DND-41 (cell line): ENCODE measurements around the gene DNAH7.
"Not testable (repeated sequence)": the region's sequence is repeated elsewhere in the genome, so short reads cannot be mapped to it uniquely, and the experiment has no call there.

Experiments
- ATAC-seq: fragments of 200-7000 bp; cut with Tn5 transposase; 3 replicates; pipeline ENCODE4 v1.9.1; 2021; ENCODE audit warnings: low read depth; ENCODE audit not compliant: insufficient read depth
- DNase-seq: peaks from one replicate; pipeline ENCODE4 v3.0.0-alpha.2; 2020
- H2AFZ ChIP-seq: 2 replicates; pipeline ENCODE4 v1.6.0; 2012; ENCODE audit warnings: low read depth, low read length
- H3K27ac ChIP-seq: 2 replicates; pipeline ENCODE4 v1.5.1; 2012; ENCODE audit warnings: low read length, inconsistent platforms
- H3K27me3 ChIP-seq: fragments of 200-600 bp; sonication (generic); 2 replicates; pipeline ENCODE4 v1.6.0; 2012; ENCODE audit warnings: low read length, mild to moderate bottlenecking, inconsistent platforms; ENCODE audit not compliant: insufficient read depth, poor library complexity
- H3K36me3 ChIP-seq: 2 replicates; pipeline ENCODE4 v1.5.1; 2012; ENCODE audit warnings: low read length, inconsistent platforms; ENCODE audit not compliant: insufficient read depth
- H3K4me1 ChIP-seq: 2 replicates; pipeline ENCODE4 v1.5.1; 2012; ENCODE audit warnings: mild to moderate bottlenecking, low read length; ENCODE audit not compliant: insufficient read depth
- H3K4me2 ChIP-seq: 2 replicates; pipeline ENCODE4 v1.6.0; 2012; ENCODE audit warnings: mild to moderate bottlenecking, moderate library complexity, low read length, inconsistent platforms; ENCODE audit not compliant: insufficient read depth
- H3K4me3 ChIP-seq, 2 experiments: fragments of 200-600 bp in 1 of 2; shearing (Covaris generic) in 1 of 2; 2 replicates each; pipeline ENCODE4 v1.5.1; 2012 to 2016; ENCODE audit warnings: inconsistent platforms in 2 of 2, low read length in 2 of 2, mild to moderate bottlenecking in 2 of 2, low read depth in 1 of 2, moderate library complexity in 1 of 2
- H3K79me2 ChIP-seq: 2 replicates; pipeline ENCODE4 v1.6.0; 2012; ENCODE audit warnings: low read length, inconsistent platforms; ENCODE audit not compliant: insufficient read depth
- H3K9ac ChIP-seq: 2 replicates; pipeline ENCODE4 v1.6.0; 2012; ENCODE audit warnings: low read depth, mild to moderate bottlenecking, inconsistent platforms, low read length, moderate library complexity
- H3K9me3 ChIP-seq: 2 replicates; pipeline ENCODE4 v1.5.1; 2012; ENCODE audit warnings: low read length, moderate library complexity, mild to moderate bottlenecking, inconsistent platforms; ENCODE audit not compliant: insufficient read depth, severe bottlenecking
- H4K20me1 ChIP-seq: 2 replicates; pipeline ENCODE4 v1.6.0; 2012; ENCODE audit warnings: low read length; ENCODE audit not compliant: insufficient read depth
- EZH2 ChIP-seq: IDR thresholded peaks from 3 replicates; pipeline ENCODE4 v1.6.1; 2012; ENCODE audit warnings: borderline replicate concordance, low read depth, mild to moderate bottlenecking, moderate library complexity, low read length, inconsistent platforms; ENCODE audit not compliant: severe bottlenecking
- TF ChIP-seq, protein P1 (sequence below): IDR thresholded peaks from 2 replicates; pipeline ENCODE4 v1.5.1; 2012; ENCODE audit warnings: borderline replicate concordance, low read length, moderate library complexity, mild to moderate bottlenecking; ENCODE audit not compliant: poor library complexity, severe bottlenecking; ENCODE audit errors: extremely low read depth

Gene DNAH7

DNA sequence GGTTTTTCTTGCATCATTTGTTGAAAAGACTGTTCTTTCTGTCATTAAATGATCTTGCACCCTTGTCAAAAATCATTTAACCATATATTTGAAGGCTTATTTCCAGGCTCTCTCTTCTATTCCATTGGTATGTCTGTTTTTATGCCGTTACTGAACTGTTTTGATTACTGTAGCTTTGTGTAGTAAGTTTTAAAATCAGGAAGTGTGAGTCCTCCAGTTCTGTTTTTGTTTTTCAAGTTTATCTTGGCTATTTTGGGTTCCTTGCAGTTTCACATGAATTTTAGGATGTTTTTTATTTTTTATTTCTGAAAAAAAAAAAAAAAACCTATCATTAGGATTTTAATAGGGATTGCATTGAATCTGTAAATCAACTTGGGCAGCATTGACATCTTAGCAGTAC is 372.6 kb downstream of the DNAH7 start:
- H3K27me3 ChIP-seq = no peaks in the 10 kb centered on the region
- no peak overlapping the region for H3K4me2 ChIP-seq
- H3K36me3 ChIP-seq = peaks cover 26% of the 10 kb centered on the region
- H3K9ac ChIP-seq = no peak overlapping the region
- peaks cover 16% of the 10 kb centered on the region for H3K9me3 ChIP-seq
- DNase-seq = no peak
- TF ChIP-seq, protein P1, sequence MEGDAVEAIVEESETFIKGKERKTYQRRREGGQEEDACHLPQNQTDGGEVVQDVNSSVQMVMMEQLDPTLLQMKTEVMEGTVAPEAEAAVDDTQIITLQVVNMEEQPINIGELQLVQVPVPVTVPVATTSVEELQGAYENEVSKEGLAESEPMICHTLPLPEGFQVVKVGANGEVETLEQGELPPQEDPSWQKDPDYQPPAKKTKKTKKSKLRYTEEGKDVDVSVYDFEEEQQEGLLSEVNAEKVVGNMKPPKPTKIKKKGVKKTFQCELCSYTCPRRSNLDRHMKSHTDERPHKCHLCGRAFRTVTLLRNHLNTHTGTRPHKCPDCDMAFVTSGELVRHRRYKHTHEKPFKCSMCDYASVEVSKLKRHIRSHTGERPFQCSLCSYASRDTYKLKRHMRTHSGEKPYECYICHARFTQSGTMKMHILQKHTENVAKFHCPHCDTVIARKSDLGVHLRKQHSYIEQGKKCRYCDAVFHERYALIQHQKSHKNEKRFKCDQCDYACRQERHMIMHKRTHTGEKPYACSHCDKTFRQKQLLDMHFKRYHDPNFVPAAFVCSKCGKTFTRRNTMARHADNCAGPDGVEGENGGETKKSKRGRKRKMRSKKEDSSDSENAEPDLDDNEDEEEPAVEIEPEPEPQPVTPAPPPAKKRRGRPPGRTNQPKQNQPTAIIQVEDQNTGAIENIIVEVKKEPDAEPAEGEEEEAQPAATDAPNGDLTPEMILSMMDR = no peak
- TF ChIP-seq EZH2 = no peak
- H2AFZ ChIP-seq = no peak overlapping the region
- no peaks in the 10 kb centered on the region for H4K20me1 ChIP-seq
- no peak for ATAC-seq
- H3K27ac ChIP-seq = no peak overlapping the region
- H3K79me2 ChIP-seq = peaks cover 89% of the 10 kb centered on the region
- peaks cover 9% of the 10 kb centered on the region for H3K4me1 ChIP-seq
- no peak overlapping the region for H3K4me3 ChIP-seq

DNA sequence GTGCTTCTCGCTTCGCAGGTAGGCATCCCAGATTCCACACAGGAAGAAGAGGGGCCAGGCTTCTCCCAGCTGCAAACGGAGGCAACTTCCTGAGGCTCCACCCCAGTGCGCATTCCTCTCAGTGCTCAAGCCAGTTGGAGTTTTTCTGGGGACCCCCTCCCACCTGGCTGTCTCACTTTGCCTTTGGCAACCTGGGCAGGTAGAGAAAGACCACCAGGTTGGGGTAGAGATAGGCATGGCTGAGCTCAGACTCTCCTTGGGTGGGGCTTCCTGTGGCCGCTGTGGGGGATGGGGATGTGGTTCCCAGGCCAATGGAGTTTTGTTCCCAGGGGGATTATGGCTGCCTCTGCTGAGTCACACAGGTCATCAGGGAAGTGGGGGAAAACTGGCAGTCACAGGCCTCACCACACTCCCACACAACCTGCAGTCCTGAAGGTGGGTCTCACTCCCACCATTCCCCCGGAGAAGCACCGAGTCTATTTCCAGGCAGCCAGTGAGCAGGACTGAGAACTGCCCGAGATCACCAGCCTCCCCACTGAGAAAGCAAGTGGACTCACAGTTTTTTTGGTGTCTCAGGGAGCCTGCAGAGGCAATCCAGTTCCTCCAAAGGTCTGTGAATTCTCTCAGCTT is 373.5 kb downstream of the DNAH7 start:
- H3K4me2 ChIP-seq = no peak overlapping the region
- H3K9me3 ChIP-seq = peaks cover 10% of the 10 kb centered on the region
- H3K27ac ChIP-seq = 0 out of 2 replicates have a peak overlapping the region, but pooled peaks have one; percentile 5
- no peaks in the 10 kb centered on the region for H4K20me1 ChIP-seq
- H3K9ac ChIP-seq = no peak overlapping the region
- peaks cover 30% of the 10 kb centered on the region for H3K36me3 ChIP-seq
- no peaks in the 10 kb centered on the region for H3K27me3 ChIP-seq
- no peak overlapping the region for H3K4me3 ChIP-seq
- H2AFZ ChIP-seq = no peak overlapping the region
- H3K79me2 ChIP-seq = peaks cover 90% of the 10 kb centered on the region
- TF ChIP-seq, protein P1 = no peak
- no peak for TF ChIP-seq EZH2
- H3K4me1 ChIP-seq = peaks cover 9% of the 10 kb centered on the region
- DNase-seq (no peak), ATAC-seq (no peak)

DNA sequence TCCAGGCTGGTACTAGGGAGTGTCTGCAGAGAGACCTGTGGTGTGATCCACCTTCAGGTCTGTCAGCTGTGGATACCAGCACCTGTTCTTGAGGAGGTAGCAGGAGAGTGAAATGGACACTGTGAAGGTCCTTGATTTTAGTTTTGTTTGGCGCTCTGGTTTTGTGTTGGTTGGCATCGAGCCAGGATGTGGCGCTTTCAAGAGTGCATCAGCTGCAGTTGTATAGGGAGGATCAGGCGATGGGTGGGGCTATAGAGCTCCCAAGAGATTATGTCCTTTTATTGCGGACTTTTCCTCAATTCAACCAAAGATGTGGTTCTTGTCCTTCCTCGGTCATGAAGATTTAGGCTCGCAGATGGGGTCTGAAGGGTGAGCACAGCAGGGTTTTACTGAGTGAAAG is 374.1 kb downstream of the DNAH7 start:
- Histone ChIP-seq H3K27me3 (no peaks in the 10 kb centered on the region), H3K36me3 (peaks cover 30% of the 10 kb centered on the region), H4K20me1 (no peaks in the 10 kb centered on the region), H3K27ac (no peak overlapping the region), H3K9me3 (peaks cover 5% of the 10 kb centered on the region), H3K79me2 (peaks cover 90% of the 10 kb centered on the region), H3K4me1 (peaks cover 9% of the 10 kb centered on the region), H3K4me2 (no peak overlapping the region), H2AFZ (no peak overlapping the region), H3K9ac (no peak overlapping the region), H3K4me3 (no peak overlapping the region)
- DNase-seq = no peak
- ATAC-seq = peak; percentile 29; the same call in 2 of the 3 replicates
- no peak for TF ChIP-seq EZH2
- TF ChIP-seq, protein P1 = no peak

DNA sequence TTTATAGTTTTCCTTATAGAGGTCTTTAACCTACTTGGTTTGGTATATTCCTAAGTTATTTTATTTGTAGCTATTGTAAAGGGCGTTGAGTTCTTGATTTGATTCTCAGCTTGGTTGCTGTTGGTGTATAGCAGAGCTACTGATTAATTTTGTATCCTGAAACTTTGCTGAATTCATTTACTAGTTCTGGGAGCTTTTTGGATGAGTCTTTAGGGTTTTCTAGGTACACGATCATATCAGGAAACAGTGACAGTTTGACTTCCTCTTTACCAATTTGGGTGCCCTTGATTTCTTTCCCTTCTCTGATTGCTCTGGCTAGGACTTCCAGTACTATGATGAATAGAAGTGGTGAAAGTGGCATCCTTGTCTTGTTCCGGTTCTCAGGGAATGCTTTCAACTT is 376.1 kb downstream of the DNAH7 start:
- Histone ChIP-seq H3K36me3 (peaks cover 37% of the 10 kb centered on the region), H3K79me2 (peaks cover 85% of the 10 kb centered on the region)
- not testable (repeated sequence) for H2AFZ ChIP-seq, H3K27ac ChIP-seq, H3K4me1 ChIP-seq, H3K9me3 ChIP-seq, H4K20me1 ChIP-seq, H3K9ac ChIP-seq, DNase-seq, ATAC-seq, H3K4me3 ChIP-seq, H3K27me3 ChIP-seq, H3K4me2 ChIP-seq
